ENCODE measurements around the gene XIRP1. TPM values are rescaled to one million over a fixed set of nuclear protein-coding genes. Genes with fewer than 3 reads are reported as not detected.
"Not testable (repeated sequence)": the region's sequence is repeated elsewhere in the genome, so short reads cannot be mapped to it uniquely, and the experiment has no call there.

Gene XIRP1, protein sequence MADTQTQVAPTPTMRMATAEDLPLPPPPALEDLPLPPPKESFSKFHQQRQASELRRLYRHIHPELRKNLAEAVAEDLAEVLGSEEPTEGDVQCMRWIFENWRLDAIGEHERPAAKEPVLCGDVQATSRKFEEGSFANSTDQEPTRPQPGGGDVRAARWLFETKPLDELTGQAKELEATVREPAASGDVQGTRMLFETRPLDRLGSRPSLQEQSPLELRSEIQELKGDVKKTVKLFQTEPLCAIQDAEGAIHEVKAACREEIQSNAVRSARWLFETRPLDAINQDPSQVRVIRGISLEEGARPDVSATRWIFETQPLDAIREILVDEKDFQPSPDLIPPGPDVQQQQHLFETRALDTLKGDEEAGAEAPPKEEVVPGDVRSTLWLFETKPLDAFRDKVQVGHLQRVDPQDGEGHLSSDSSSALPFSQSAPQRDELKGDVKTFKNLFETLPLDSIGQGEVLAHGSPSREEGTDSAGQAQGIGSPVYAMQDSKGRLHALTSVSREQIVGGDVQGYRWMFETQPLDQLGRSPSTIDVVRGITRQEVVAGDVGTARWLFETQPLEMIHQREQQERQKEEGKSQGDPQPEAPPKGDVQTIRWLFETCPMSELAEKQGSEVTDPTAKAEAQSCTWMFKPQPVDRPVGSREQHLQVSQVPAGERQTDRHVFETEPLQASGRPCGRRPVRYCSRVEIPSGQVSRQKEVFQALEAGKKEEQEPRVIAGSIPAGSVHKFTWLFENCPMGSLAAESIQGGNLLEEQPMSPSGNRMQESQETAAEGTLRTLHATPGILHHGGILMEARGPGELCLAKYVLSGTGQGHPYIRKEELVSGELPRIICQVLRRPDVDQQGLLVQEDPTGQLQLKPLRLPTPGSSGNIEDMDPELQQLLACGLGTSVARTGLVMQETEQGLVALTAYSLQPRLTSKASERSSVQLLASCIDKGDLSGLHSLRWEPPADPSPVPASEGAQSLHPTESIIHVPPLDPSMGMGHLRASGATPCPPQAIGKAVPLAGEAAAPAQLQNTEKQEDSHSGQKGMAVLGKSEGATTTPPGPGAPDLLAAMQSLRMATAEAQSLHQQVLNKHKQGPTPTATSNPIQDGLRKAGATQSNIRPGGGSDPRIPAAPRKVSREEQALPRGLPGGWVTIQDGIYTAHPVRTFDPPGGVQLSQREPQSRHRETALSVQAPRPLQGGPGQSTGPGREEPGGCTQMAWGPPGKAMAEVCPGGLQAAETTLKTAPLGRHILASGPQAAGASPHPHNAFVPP (N-terminal part only)
- not detected in 2 replicates for total RNA-seq (2014; rRNA removed; shearing (Covaris generic))
- polyA plus RNA-seq (2014; cell fraction: nucleus; rRNA removed), result not detected in 2 replicates

DNA sequence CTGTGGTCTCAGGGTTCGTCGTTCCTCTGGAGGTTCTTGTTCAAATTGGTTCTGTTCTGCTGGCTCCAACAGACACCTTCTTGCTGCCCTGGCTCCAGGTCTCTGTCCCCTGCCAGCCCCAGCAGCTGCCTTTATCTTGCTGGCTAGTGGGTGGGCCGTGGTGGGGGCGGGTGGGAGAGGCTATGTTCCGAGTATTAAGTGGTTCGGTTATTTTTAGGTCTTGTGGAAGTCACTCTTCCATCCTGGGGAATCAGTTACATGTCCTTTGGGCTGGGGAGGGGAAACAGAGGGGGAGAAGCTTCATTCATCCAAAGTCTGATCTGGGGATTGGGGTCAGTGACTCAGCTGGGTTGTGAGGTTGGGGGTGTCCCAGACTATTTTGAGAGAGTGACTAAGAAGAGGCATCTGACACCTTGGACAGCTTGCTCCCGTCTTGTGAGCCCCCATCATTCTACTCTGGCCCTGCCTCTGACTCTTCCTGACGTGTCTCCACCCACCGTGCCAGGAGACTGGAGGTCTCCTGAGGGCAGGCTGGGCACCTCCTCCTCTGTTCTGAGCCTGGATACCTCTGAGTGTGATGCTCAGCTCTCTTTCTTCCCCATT lies at the start of gene XIRP1:
Gene XIRP1 (minus strand): TSS at position 106 of the 603 bp plus-strand sequence. CDS start 3,150 bp downstream, outside the sequence.
- no peak for DNase-seq (ENCODE audit: extremely low read depth, low read depth)

DNA sequence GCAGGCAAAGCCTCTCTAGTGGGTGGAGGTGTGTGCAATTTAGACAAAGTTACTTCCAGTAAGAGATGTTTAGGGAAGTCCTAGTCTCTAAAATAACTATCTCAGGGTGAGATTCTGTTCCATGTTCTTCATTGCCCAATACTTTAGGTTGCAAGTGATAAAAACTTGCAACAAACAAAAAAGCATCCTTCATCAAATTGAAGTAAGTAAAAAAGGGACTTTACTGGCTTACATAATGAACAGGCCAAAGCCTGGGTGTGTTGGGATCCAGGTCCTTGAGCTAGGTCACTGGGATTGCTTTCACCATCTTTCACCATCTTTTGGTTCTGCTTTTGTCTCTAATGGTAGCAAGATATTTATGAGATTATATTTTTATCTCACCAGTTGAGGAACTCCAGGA lies 49.2 kb upstream of the XIRP1 start:
- DNase-seq (ENCODE audit: extremely low read depth, low read depth), result no peak

DNA sequence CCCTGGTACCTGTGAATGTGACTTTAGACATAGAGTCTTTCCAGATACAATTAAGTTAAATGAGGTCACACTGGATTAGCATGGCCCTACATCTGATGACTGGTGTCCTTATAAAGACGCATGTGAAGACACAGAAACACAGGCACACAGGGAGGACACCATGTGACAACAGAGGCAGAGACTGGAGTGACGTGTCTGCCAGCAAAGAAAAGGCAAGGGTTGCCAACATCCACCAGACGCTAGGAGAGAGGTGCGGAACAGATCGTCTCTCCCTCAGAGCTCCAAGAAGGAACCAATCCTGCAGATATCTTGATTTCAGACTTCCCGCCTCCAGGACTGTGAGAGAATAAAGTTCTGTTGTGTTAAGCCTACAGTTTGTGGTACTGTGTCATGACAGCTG lies 44.6 kb upstream of the XIRP1 start:
- DNase-seq (ENCODE audit: extremely low read depth, low read depth), result no peak

DNA sequence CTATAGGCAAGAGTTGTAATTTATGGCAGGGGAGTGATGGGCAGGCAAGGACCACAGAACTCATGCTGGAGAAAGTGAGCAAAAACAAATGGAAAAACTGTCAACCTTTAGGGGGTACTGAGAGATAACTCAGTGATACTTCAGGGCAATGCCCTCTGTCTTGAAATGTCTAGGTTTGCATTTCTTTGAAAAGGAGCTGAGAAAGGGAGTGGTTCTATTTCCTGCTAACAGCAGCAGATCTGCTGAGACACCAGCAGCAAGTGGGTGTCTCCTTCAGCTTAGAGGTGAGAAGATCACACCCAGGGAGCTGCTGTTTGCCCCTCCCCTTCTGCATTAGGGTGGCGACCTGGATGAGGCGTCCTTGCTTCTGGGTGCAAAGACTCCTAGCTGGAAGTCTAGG lies 42.3 kb upstream of the XIRP1 start:
- no peak for DNase-seq (ENCODE audit: extremely low read depth, low read depth)

DNA sequence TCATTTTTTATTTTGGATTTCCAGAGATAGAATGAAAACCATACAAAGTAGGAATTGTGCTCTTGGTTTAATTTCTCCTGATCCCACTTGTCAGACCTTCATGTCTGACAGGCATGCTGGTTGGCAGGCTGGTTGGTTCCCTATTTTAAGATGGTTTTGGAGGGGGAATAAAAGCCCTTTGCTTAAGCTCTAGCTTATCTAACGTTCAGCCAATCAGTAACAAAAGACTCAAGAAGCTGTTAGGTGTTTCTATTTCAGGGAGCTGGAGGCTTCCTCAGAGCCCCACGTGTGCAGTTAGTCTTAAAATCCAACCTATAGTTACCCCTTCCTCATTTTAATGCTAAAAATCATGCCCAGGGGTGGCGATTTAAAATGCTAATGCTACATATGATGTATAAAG lies 40.5 kb upstream of the XIRP1 start:
- DNase-seq (ENCODE audit: extremely low read depth, low read depth), result no peak

DNA sequence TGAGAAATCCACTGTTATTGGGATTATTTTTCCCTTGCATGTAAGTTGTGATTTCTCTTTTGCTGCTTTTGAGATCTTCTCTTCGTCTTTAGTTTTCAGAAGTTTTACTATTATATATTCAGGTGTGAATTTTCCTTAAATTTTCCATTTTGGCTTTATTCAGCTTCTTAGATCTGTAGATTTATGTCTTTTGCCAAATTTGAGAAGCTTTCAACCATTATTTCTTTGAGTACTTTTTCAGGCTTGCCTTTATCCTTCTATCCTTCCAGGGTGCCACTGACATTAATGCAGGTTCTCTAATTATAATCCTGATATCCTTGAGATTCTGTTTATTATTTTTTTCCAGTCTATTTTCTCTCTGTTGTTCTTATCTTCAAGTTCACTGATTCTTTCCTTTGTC lies 38.1 kb upstream of the XIRP1 start:
- no peak for DNase-seq (ENCODE audit: extremely low read depth, low read depth)

DNA sequence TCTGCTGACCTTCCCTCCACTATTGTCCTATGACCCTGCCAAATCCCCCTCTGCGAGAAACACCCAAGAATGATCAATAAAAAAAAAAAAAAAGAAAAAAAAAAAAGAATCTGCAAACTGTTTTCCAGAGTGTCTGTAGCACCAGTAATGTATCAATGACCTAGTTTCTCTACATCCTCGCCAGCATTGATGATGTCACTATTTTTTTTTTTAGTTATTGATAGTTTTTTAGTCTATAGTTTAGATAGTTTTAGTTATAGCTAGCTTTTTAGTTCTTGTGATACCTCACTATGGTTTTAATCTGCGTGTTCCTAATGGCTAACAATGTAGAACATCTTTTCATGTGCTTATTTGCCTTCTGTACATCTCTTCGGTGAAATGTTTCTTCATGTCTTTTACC lies 36.1 kb upstream of the XIRP1 start:
- DNase-seq (ENCODE audit: extremely low read depth, low read depth), result no peak

DNA sequence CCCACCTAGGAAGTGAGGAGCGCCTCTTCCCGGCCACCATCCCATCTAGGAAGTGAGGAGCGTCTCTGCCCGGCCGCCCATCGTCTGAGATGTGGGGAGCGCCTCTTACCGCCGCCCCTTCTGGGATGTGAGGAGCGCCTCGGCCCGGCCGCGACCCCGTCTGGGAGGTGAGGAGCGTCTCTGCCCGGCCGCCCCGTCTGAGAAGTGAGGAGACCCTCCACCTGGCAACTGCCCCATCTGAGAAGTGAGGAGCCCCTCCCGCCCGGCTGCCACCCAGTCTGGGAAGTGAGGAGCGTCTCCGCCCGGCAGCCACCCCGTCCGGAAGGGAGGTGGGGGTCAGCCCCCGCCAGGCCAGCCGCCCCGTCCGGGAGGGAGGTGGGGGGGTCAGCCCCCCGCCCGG lies 35.2 kb upstream of the XIRP1 start:
- not testable (repeated sequence) for DNase-seq (ENCODE audit: extremely low read depth, low read depth)

DNA sequence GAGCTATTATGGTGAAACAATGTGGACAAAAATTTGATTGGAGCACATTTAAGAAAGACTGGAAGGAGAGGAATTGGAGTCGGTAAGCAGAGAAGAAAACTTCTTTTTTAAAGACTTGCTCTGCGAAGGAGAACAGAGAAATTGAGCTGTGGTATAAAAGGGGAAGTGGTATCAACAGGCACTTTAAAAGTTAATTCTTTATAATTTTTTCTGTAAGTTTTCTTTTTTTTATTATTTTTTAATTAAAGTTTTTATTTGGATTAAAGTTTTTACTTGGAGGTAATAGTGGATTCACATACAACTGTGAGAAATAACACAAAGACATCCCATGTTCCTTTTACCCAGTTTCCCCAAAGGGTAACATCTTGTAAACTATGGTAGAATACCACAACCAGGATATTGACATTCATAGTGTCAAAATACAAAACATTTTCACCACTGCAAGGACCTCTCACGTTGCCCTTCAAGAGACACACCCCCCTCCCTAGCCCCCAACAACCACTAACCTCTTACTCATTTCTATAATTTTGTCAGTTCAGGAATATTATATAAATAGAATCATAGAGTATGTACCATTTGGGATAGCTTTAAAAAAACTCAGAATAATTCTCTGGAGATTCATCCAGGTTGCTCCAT lies 33.8 kb upstream of the XIRP1 start:
- no peak for DNase-seq (ENCODE audit: extremely low read depth, low read depth)

DNA sequence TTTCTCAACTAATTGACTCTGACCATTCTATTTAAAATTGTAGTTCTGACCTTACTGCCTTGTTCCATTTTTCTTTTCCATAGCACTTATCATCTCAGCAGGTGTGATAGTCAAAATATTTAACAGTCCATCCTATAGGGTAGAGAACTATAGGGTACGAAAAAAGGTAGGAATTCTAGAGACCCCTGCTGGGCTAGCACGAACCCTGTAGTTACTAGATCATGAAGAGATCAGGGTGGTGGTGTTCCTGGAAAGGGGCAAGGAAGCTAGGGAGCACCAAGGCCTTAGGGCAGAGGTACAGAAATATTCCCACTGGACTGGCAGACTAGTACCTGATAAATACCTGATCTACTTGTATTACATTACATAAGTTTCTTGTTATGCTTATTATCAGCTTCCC lies 31.9 kb upstream of the XIRP1 start:
- no peak for DNase-seq (ENCODE audit: extremely low read depth, low read depth)

DNA sequence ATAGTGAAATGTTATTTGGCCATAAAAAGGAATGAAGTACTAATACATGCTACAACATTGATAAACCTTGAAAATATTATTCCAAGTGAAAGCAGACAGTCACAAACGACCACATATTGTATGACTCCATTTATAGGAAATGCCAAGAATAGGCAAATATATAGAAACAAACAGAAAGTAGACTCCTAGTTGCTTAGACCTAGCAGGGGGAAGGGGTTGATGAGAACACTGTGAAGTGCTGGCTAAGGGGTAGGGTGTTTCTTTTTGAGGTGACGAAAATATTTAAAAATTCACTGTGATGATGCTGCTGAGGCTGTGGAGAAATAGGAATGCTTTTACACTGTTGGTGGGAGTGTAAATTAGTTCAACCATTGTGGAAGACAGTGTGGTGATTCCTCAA lies 30.5 kb upstream of the XIRP1 start:
- no peak for DNase-seq (ENCODE audit: extremely low read depth, low read depth)

DNA sequence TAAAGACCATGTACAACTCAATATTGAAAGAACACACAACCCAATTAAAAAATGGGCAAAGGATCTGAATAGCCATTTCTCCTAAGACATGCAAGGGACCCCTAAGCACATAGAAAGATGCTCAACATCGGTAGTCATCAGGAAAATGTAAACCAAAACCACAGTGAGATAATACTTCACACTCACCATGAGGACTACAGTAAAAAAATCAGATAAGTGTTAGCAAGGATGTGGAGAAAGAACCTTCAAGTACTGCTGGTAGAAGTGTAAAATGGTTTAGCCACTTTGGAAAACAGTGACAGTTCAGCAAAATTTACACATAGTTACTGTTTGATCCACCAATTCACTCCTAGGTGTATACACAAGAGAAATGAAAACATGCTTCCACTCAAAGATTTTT lies 30.1 kb upstream of the XIRP1 start:
- no peak for DNase-seq (ENCODE audit: extremely low read depth, low read depth)

DNA sequence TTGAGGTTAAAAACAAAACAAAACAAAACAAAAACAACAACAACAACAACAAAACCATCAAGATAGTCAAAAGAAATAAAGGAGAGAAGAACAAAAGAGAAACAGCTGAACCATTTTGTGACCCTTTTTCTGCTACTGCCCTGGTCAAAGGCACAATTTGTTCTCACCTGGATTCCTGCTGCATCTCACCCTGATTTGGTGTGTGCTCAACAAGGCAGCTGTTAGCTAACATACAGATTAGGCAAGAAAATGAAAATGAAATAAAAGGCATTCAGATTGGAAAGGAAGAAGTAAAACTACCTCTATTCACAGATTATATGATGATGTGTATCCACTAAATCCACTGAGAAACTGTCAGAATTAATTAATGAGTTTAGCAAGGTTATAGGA lies 28.7 kb upstream of the XIRP1 start:
- no peak for DNase-seq (ENCODE audit: extremely low read depth, low read depth)

DNA sequence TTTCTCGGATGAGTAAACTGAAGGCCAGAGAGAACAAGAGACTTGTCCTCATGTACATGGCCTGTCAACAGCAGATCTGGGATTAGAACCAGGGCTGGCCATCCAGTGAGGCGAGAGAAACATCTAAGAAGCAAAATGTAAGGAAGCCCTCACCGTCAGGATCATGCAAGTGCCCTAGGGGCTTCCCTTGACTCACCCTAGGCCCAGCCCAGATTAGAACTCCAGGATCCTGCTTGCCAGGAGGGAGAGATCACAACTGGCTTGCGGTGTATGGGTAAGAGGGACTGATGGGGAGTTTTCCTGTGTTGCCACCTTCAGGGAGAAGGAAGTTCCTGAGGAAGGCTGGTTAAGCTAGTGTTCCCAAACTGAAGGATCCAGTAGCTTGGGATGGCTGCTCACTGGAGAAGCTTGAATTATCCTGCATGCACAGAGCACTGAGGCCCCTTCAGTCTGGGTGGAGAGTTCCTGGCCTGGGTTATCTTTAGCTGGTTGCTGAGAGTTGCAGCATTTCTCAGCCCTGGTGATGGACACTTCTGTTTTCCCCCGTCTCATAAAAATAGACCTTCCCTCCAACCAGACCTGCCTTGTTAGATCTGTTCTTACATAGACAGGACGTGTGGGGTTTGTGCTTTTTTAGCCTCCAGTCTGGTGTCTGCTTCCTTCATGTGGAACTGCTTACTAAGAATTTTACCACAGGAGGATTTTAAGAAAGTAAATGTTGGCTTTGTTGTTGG lies 28.2 kb upstream of the XIRP1 start:
- DNase-seq (ENCODE audit: extremely low read depth, low read depth), result no peak

DNA sequence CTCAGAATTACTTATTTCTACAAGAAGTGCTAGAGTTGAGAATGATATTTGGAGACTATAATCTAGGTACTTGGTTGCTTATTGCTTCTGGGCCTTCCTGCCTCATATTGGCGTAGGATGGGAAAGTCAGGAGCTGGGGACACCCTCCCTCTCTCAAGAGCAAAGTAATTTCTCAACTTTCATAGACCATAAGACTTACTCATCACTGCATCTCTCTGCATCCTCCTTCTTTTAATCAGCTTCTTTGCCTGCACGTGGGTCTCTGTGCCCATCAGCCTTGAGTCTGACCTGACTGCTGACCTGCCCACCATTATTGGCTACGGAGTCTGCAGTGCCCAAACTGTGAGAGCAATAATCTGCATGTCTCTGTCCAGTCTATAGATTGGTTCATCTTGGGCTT lies 27.3 kb upstream of the XIRP1 start:
- no peak for DNase-seq (ENCODE audit: extremely low read depth, low read depth)

DNA sequence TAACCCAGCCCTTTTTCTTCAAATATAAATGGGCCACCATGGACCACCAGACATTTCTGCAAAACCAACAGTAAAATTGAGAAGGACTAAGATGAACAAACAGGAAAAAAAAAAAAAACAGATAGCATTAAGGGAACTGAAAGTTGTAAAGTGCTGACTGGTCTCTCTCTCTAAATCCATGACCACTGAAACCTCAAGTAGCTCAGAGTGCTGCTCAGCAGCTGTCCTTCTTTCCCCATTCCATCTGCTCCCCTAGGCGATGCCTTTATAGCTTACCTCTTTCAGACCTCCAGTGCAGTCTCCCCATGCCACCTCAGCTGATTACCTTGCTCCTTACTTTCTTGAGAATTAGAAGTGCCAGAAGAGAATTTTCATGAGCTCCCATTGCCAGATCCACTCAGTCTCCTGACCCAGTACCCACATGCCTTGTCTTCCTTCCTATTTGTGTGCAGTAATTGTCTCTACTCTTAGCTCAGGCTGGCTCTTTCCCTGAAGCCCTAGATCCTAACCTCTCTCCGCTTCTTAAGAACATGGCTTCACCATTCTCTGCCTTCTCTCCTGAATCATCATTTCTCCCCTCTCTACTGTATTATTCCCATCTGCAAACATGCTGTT lies 23.9 kb upstream of the XIRP1 start:
- no peak for DNase-seq (ENCODE audit: extremely low read depth, low read depth)

DNA sequence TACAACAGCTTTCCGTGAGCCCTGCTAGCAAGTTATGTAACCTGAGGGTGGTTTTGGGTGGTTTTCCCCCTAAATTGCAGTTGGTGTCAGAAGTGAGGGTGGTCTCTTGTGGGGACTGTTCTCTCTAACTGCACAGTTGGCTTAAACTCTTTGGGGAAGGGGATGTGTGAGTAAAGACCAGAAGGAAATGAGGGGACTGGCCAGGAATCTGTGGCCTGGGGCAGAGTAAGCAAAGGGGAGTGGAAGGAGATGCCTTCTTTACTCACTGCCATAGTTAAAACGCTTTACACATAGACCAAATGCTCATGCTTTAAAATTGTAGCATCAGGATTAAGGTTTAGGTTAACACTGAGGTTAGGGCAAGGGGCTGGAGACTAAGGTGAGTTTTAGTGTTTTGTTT lies 21.2 kb upstream of the XIRP1 start:
- DNase-seq (ENCODE audit: extremely low read depth, low read depth), result no peak

DNA sequence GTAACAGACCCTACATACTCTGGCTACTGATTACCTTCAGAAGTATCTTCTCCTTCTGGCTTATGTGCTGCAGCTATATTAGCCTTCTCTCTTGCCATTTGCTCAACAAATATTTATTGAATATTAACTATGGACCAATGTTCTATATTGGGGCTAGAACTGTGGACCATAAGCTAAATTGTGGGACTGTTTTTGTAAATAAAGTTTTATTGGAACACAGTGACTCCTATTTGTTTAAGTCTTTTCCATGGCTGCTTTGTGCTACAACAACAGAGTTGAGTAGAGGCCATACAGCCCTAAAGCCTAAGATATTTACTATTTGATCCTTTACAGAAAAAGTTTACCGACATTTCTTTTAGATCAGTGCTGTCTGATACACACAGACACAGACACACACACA lies 20.3 kb upstream of the XIRP1 start:
- no peak for DNase-seq (ENCODE audit: extremely low read depth, low read depth)
